NCI-H2107 treated with DMSO at 0.1 percent for 48 hours (cell line): ENCODE results near the gene AGPAT1.

Experiments
- DNase-seq: peaks from one replicate; lab custom pipeline; 2025; ENCODE audit not compliant: unreplicated experiment; lab: John Stamatoyannopoulos, UW

AGPAT1 gene

GRCh38 chr6:32173051-32173727 is 2.7 kb downstream of the AGPAT1 start:
- no peak for DNase-seq

- DNase-seq, result no peak
Observed at GRCh38 chr6:32171234-32171633, 4.7 kb downstream of the AGPAT1 start.

- no peak for DNase-seq
Observed at GRCh38 chr6:32170294-32170693, 5.6 kb downstream of the AGPAT1 start.

- no peak for DNase-seq
Observed at GRCh38 chr6:32168807-32169591, 6.9 kb downstream of the AGPAT1 start.

- DNase-seq, result no peak
Observed at GRCh38 chr6:32168350-32168749, 7.5 kb downstream of the AGPAT1 start.

- DNase-seq, result no peak
Observed at GRCh38 chr6:32167761-32168262, 8.1 kb downstream of the AGPAT1 start.

- no peak for DNase-seq
Observed at GRCh38 chr6:32167154-32167760, 8.6 kb downstream of the AGPAT1 start.

- DNase-seq, result no peak
Observed at GRCh38 chr6:32166411-32167061, 9.3 kb downstream of the AGPAT1 start.

GRCh38 chr6:32164295-32164694 is 11.6 kb downstream of the AGPAT1 start, which contains the start of gene EGFL8:
Gene EGFL8 (plus strand): TSS chr6:32164595. CDS start chr6:32166166, 1,571 bp downstream.
- no peak for DNase-seq

- no peak for DNase-seq
Observed at GRCh38 chr6:32163559-32164258, 12.2 kb downstream of the AGPAT1 start.

GRCh38 chr6:32158052-32158451 is 17.8 kb downstream of the AGPAT1 start:
- no peak for DNase-seq

- DNase-seq, result no peak
Observed at GRCh38 chr6:32156891-32157290, 19.0 kb downstream of the AGPAT1 start.

- DNase-seq, result no peak
Observed at GRCh38 chr6:32154514-32155161, 21.2 kb downstream of the AGPAT1 start.

GRCh38 chr6:32153564-32154513 is 22.0 kb downstream of the AGPAT1 start, which contains the start of gene PPT2:
Gene PPT2 (plus strand): TSS chr6:32154141. CDS start chr6:32154595, 454 bp downstream.
- DNase-seq, result peak; percentile 35

GRCh38 chr6:32152769-32153563 is 22.9 kb downstream of the AGPAT1 start:
- DNase-seq, result no peak

- no peak for DNase-seq
Observed at GRCh38 chr6:32151863-32152768, 23.8 kb downstream of the AGPAT1 start, which contains the start of gene PRRT1. Gene PRRT1 (minus strand): TSS chr6:32151939. CDS start chr6:32151827, 112 bp downstream.
